ENCODE results near the gene CXADR. TPM values are rescaled to one million over a fixed set of nuclear protein-coding genes. Genes with fewer than 3 reads are reported as not detected.

The CXADR gene
- total and polyA plus RNA-seq, 4 donors: 8.5 to 46.4 (median 26.5) TPM

GRCh38 chr21:17527240-17527639 is 14.4 kb downstream of the CXADR start:
- no peak for DNase-seq (ENCODE audit: low spot score)
- Histone ChIP-seq H3K27me3 (ENCODE audit: control insufficient read depth in 4 of 4, insufficient read depth in 4 of 4, low read length in 3 of 4) (no peaks in the 10 kb centered on the region), H3K4me1 (ENCODE audit: control insufficient read depth in 4 of 4, insufficient read depth in 4 of 4, low read length in 3 of 4) (peaks cover 3 to 32% (median 12%) of the 10 kb centered on the region in 4 donors), H3K9ac (ENCODE audit: low read depth in 1 of 2, low read length in 2 of 2) (no peak overlapping the region), H3K4me3 (ENCODE audit: low read depth in 1 of 3, low read length in 3 of 3) (no peak overlapping the region), H3K9me3 (ENCODE audit: control insufficient read depth in 4 of 4, low read length in 3 of 4) (no peaks in the 10 kb centered on the region), H3K36me3 (ENCODE audit: control insufficient read depth in 4 of 4, insufficient read depth in 3 of 4, low read depth in 1 of 4, low read length in 3 of 4) (no peaks in the 10 kb centered on the region), H3K27ac (ENCODE audit: low read depth in 1 of 2, low read length in 2 of 2) (peak overlapping the region in 1 of 2 donors; percentile 7)
- WGBS: 46% methylated on average over 2 of the region's 2 CpGs
- no peak for TF ChIP-seq MAX (IDR thresholded peaks at IDR 0.05)
- no peak for TF ChIP-seq FOXA2 (IDR thresholded peaks at IDR 0.05)
- TF ChIP-seq RAD21 (IDR thresholded peaks at IDR 0.05): peak in 1 of 2 donors; percentile 7
- TF ChIP-seq SP1 (IDR thresholded peaks at IDR 0.05): no peak
- TF ChIP-seq JUND (IDR thresholded peaks at IDR 0.05): peak; percentile 15 to 33
- TF ChIP-seq HNF4A (conservative IDR thresholded peaks at IDR 0.05): peak; percentile 22 to 46
- no peak for TF ChIP-seq NR2F2 (IDR thresholded peaks at IDR 0.05)
- peak; percentile 18 for TF ChIP-seq YY1 (IDR thresholded peaks at IDR 0.05)
- TF ChIP-seq ATF3 (IDR thresholded peaks at IDR 0.05): no peak

GRCh38 chr21:17527711-17528110 is 14.9 kb downstream of the CXADR start:
- no peak for DNase-seq (ENCODE audit: low spot score)
- no peaks in the 10 kb centered on the region for H3K9me3 ChIP-seq (ENCODE audit: control insufficient read depth in 4 of 4, low read length in 3 of 4)
- H3K4me3 ChIP-seq (ENCODE audit: low read depth in 1 of 3, low read length in 3 of 3): no peak overlapping the region
- peak overlapping the region in 1 of 2 donors; percentile 7 for H3K27ac ChIP-seq (ENCODE audit: low read depth in 1 of 2, low read length in 2 of 2)
- TF ChIP-seq EGR1 (IDR thresholded peaks at IDR 0.05; ENCODE audit: low read depth in 2 of 2) (no peak), FOXA1 (IDR thresholded peaks at IDR 0.05) (no peak), REST (IDR thresholded peaks at IDR 0.05) (no peak), HNF4A (conservative IDR thresholded peaks at IDR 0.05) (no peak), JUND (IDR thresholded peaks at IDR 0.05) (no peak), ATF3 (IDR thresholded peaks at IDR 0.05) (no peak), CTCF (IDR thresholded peaks at IDR 0.05; ENCODE audit: low read depth, low read length, missing input control) (no peak)
- WGBS: 81% methylated on average over 5 of the region's 5 CpGs
- H3K4me1 ChIP-seq (ENCODE audit: control insufficient read depth in 4 of 4, insufficient read depth in 4 of 4, low read length in 3 of 4): peaks cover 3 to 27% (median 8%) of the 10 kb centered on the region in 4 donors
- no peak overlapping the region for H3K9ac ChIP-seq (ENCODE audit: low read depth in 1 of 2, low read length in 2 of 2)
- no peaks in the 10 kb centered on the region for H3K27me3 ChIP-seq (ENCODE audit: control insufficient read depth in 4 of 4, insufficient read depth in 4 of 4, low read length in 3 of 4)
- no peaks in the 10 kb centered on the region for H3K36me3 ChIP-seq (ENCODE audit: control insufficient read depth in 4 of 4, insufficient read depth in 3 of 4, low read depth in 1 of 4, low read length in 3 of 4)
